Neural progenitor cell (in vitro differentiated cells): ENCODE results near the gene CASTOR1. TPM values are rescaled to one million over a fixed set of nuclear protein-coding genes. Genes with fewer than 3 reads are reported as not detected.

Source experiments
- DNase-seq: peaks from one replicate; pipeline ENCODE4 v3.0.0-alpha.2; 2016; ENCODE audit warnings: low spot score
- H2AFZ ChIP-seq: fragments of 200-600 bp; sonication (generic); replicated peaks from 2 replicates; pipeline ENCODE4 v1.6.1; 2016; ENCODE audit warnings: antibody characterized with exemption
- H3F3A ChIP-seq: fragments of 200-600 bp; sonication (generic); 2 replicates; pipeline ENCODE4 v1.6.1; 2016; ENCODE audit warnings: antibody characterized with exemption, low read depth
- H3K27ac ChIP-seq: fragments of 200-600 bp; sonication (generic); 2 replicates; pipeline ENCODE4 v1.5.1; 2016; ENCODE audit warnings: mild to moderate bottlenecking
- H3K27me3 ChIP-seq: fragments of 200-600 bp; sonication (generic); 2 replicates; pipeline ENCODE4 v1.6.1; 2016; ENCODE audit warnings: mild to moderate bottlenecking, moderate library complexity
- H3K36me3 ChIP-seq: fragments of 200-600 bp; sonication (generic); 2 replicates; pipeline ENCODE4 v1.5.1; 2016
- H3K4me1 ChIP-seq: fragments of 200-600 bp; sonication (generic); 2 replicates; pipeline ENCODE4 v1.6.1; 2016; ENCODE audit warnings: mixed run types
- H3K4me2 ChIP-seq: fragments of 200-600 bp; sonication (generic); 2 replicates; pipeline ENCODE4 v1.6.1; 2016
- H3K4me3 ChIP-seq: fragments of 200-600 bp; sonication (generic); 2 replicates; pipeline ENCODE4 v1.5.1; 2016
- H3K79me2 ChIP-seq: fragments of 200-600 bp; sonication (generic); 2 replicates; pipeline ENCODE4 v1.6.1; 2016; ENCODE audit warnings: low read depth
- H3K9ac ChIP-seq: fragments of 200-600 bp; sonication (generic); 2 replicates; pipeline ENCODE4 v1.6.1; 2016
- H3K9me3 ChIP-seq: fragments of 200-600 bp; sonication (generic); 2 replicates; pipeline ENCODE4 v1.5.1; 2016; ENCODE audit warnings: low read depth
- H4K20me1 ChIP-seq: fragments of 200-600 bp; sonication (generic); 2 replicates; pipeline ENCODE4 v1.6.1; 2016; ENCODE audit warnings: low read depth
- H3K27ac Mint-ChIP-seq: 3 replicates; pipeline ENCODE4 v1.8.0; 2021; ENCODE audit warnings: mixed read lengths
- H3K27me3 Mint-ChIP-seq: 2 replicates; pipeline ENCODE4 v1.8.0; 2022; ENCODE audit warnings: low read depth, mild to moderate bottlenecking, inconsistent platforms, moderate library complexity, mixed read lengths; ENCODE audit not compliant: insufficient read depth
- H3K36me3 Mint-ChIP-seq: 3 replicates; pipeline ENCODE4 v1.8.0; 2021; ENCODE audit warnings: mixed read lengths
- H3K4me1 Mint-ChIP-seq: 3 replicates; pipeline ENCODE4 v1.8.0; 2021; ENCODE audit warnings: mixed read lengths
- H3K4me3 Mint-ChIP-seq: 3 replicates; pipeline ENCODE4 v1.8.0; 2021; ENCODE audit warnings: mild to moderate bottlenecking, moderate library complexity, mixed read lengths
- H3K9me3 Mint-ChIP-seq: 3 replicates; pipeline ENCODE4 v1.8.0; 2020; ENCODE audit warnings: mixed read lengths
- CTCF ChIP-seq: fragments of 200-600 bp; sonication (generic); IDR thresholded peaks from 2 replicates; pipeline ENCODE4 v1.5.1; 2017; ENCODE audit warnings: antibody characterized with exemption, mild to moderate bottlenecking
- EZH2 ChIP-seq: fragments of 200-600 bp; sonication (generic); IDR thresholded peaks from 2 replicates; pipeline ENCODE4 v1.6.1; 2017; ENCODE audit warnings: antibody characterized with exemption, mild to moderate bottlenecking, moderate library complexity
- EZH2phosphoT487 ChIP-seq: fragments of 200-600 bp; sonication (generic); IDR thresholded peaks from 2 replicates; pipeline ENCODE4 v1.6.1; 2017; ENCODE audit warnings: antibody characterized with exemption
- total RNA-seq: library from RNA; depleted of rRNA; stranded (reverse); fragments of >200 nt; gene quantifications from 2 replicates; pipeline ENCODE4 v1.2.3, GENCODE V29; 2015; ENCODE audit warnings: low replicate concordance

Gene CASTOR1
- total RNA-seq, 1 donor from 2014 or later = 6.2 TPM

- Histone ChIP-seq H3K4me1 (peaks cover 16% of the 10 kb centered on the region), H3K4me2 (no peak overlapping the region), H4K20me1 (no peaks in the 10 kb centered on the region), H3K9ac (no peak overlapping the region), H3K79me2 (no peaks in the 10 kb centered on the region), H3K36me3 (no peaks in the 10 kb centered on the region), H3K4me3 (no peak overlapping the region), H3K9me3 (no peaks in the 10 kb centered on the region), H3K27me3 (no peaks in the 10 kb centered on the region), H3F3A (peaks cover 32% of the 10 kb centered on the region), H2AFZ (no peak overlapping the region), H3K27ac (no peak overlapping the region)
- no peak overlapping the region for H3K27ac Mint-ChIP-seq
- TF ChIP-seq CTCF = no peak
- no peak for TF ChIP-seq EZH2
- TF ChIP-seq EZH2phosphoT487 = no peak
- no peak for DNase-seq
- H3K4me1 Mint-ChIP-seq = peaks cover 5% of the 10 kb centered on the region
- no peak overlapping the region for H3K4me3 Mint-ChIP-seq
- no peaks in the 10 kb centered on the region for H3K9me3 Mint-ChIP-seq
- peaks cover 4% of the 10 kb centered on the region for H3K27me3 Mint-ChIP-seq
- no peaks in the 10 kb centered on the region for H3K36me3 Mint-ChIP-seq
Observed at GRCh38 chr22:30285846-30286200, 3.5 kb downstream of the CASTOR1 start.

- Histone ChIP-seq H3K4me1 (peaks cover 11% of the 10 kb centered on the region), H3K36me3 (no peaks in the 10 kb centered on the region), H3K9ac (no peak overlapping the region), H3K27ac (no peak overlapping the region), H3F3A (peaks cover 27% of the 10 kb centered on the region), H4K20me1 (no peaks in the 10 kb centered on the region), H3K4me3 (no peak overlapping the region), H2AFZ (no peak overlapping the region), H3K9me3 (no peaks in the 10 kb centered on the region), H3K27me3 (no peaks in the 10 kb centered on the region), H3K79me2 (no peaks in the 10 kb centered on the region), H3K4me2 (no peak overlapping the region)
- no peaks in the 10 kb centered on the region for H3K36me3 Mint-ChIP-seq
- H3K27ac Mint-ChIP-seq = no peak overlapping the region
- DNase-seq = no peak
- peaks cover 5% of the 10 kb centered on the region for H3K4me1 Mint-ChIP-seq
- no peaks in the 10 kb centered on the region for H3K9me3 Mint-ChIP-seq
- no peak overlapping the region for H3K4me3 Mint-ChIP-seq
- peaks cover 4% of the 10 kb centered on the region for H3K27me3 Mint-ChIP-seq
- TF ChIP-seq EZH2phosphoT487 = no peak
- no peak for TF ChIP-seq EZH2
Observed at GRCh38 chr22:30285176-30285845, 4.0 kb downstream of the CASTOR1 start.

- Histone ChIP-seq H3F3A (peaks cover 20% of the 10 kb centered on the region), H3K9ac (no peak overlapping the region), H3K9me3 (no peaks in the 10 kb centered on the region), H4K20me1 (no peaks in the 10 kb centered on the region), H3K36me3 (no peaks in the 10 kb centered on the region), H2AFZ (no peak overlapping the region), H3K4me1 (peaks cover 7% of the 10 kb centered on the region), H3K79me2 (no peaks in the 10 kb centered on the region), H3K4me2 (no peak overlapping the region), H3K27me3 (no peaks in the 10 kb centered on the region), H3K27ac (no peak overlapping the region), H3K4me3 (no peak overlapping the region)
- Mint-ChIP-seq H3K36me3 (no peaks in the 10 kb centered on the region), H3K27ac (peak overlapping the region; percentile 72), H3K27me3 (peaks cover 4% of the 10 kb centered on the region), H3K9me3 (no peaks in the 10 kb centered on the region), H3K4me1 (peaks cover 5% of the 10 kb centered on the region), H3K4me3 (no peak overlapping the region)
- no peak for DNase-seq
- no peak for TF ChIP-seq EZH2phosphoT487
- TF ChIP-seq CTCF = no peak
- TF ChIP-seq EZH2 = no peak
Observed at GRCh38 chr22:30284666-30285065, 4.6 kb downstream of the CASTOR1 start.

GRCh38 chr22:30284172-30284571 is 5.1 kb downstream of the CASTOR1 start:
- Mint-ChIP-seq H3K4me1 (peaks cover 5% of the 10 kb centered on the region), H3K4me3 (no peak overlapping the region), H3K36me3 (no peaks in the 10 kb centered on the region), H3K27me3 (peaks cover 4% of the 10 kb centered on the region), H3K27ac (no peak overlapping the region), H3K9me3 (no peaks in the 10 kb centered on the region)
- Histone ChIP-seq H3K36me3 (no peaks in the 10 kb centered on the region), H3F3A (peaks cover 19% of the 10 kb centered on the region), H3K27me3 (no peaks in the 10 kb centered on the region), H3K4me1 (peaks cover 7% of the 10 kb centered on the region), H3K9me3 (no peaks in the 10 kb centered on the region), H3K79me2 (no peaks in the 10 kb centered on the region), H3K4me2 (no peak overlapping the region), H2AFZ (no peak overlapping the region), H3K4me3 (no peak overlapping the region), H4K20me1 (no peaks in the 10 kb centered on the region), H3K9ac (no peak overlapping the region), H3K27ac (no peak overlapping the region)
- no peak for DNase-seq
- TF ChIP-seq EZH2phosphoT487 (no peak), EZH2 (no peak)
